Stimulated activated CD4-positive, alpha-beta T cell treated with anti-CD3 and anti-CD28 coated beads, Interleukin-4, amount 100 ng/mL, for 48 hours (primary cell): ENCODE data around the gene CABP1.

Experiments
- DNase-seq, 2 donors: peaks; one replicate each; pipeline ENCODE4 v3.0.0-alpha.2; 2020; ENCODE audit warnings: low read depth in 2 of 2

The CABP1 gene

GRCh38 chr12:120631097-120631496 is 9.3 kb upstream of the CABP1 start:
- no peak for DNase-seq

- peak in 1 of 2 donors; percentile 22 for DNase-seq
Observed at GRCh38 chr12:120640861-120641833, 721 bp downstream of the CABP1 start.

DNA sequence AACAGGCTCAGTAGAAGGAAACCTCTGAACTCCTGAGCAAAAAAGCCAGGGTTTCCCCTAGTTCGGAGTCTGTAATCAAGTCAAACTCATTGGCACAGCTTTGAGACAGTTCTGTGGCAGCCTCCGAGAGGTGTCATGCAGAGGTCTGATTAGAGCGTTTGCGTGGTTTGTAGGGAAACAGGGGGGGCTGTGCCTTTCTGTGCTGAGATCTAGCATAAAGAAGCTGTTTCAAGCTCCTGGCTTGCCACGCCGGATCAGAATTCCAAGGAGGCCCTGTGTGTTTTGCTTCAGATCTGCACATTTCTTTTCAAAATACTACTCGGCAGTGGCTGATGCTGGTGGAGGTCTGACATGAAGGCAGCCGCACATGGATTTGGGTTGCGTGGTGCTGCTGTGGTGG is 1.7 kb downstream of the CABP1 start:
- no peak for DNase-seq

DNA sequence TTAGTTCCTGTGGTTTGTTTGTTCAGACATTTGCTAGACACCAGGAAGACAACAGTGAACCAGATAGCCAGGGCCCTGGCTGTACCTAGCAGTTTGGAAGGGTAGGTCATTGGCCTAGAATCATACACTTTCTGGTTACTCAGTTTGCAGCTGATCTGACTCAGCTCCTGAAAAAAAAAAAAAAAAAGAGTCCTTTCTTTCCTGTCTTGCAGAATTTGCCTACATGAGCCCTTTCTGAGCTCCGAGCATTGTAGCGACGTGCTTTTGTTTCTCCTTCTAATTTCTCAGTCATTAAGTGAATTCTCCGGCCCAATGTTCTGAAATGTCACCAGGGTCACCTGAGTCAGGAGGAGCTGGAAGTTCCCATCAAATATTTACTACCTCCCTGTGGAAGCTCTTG is 2.4 kb downstream of the CABP1 start:
- DNase-seq, result no peak

GRCh38 chr12:120643574-120643973 is 3.1 kb downstream of the CABP1 start:
- DNase-seq, result no peak

GRCh38 chr12:120646044-120646443 is 5.6 kb downstream of the CABP1 start:
- no peak for DNase-seq

- DNase-seq, result no peak
Observed at GRCh38 chr12:120647375-120647755, 6.9 kb downstream of the CABP1 start.

DNA sequence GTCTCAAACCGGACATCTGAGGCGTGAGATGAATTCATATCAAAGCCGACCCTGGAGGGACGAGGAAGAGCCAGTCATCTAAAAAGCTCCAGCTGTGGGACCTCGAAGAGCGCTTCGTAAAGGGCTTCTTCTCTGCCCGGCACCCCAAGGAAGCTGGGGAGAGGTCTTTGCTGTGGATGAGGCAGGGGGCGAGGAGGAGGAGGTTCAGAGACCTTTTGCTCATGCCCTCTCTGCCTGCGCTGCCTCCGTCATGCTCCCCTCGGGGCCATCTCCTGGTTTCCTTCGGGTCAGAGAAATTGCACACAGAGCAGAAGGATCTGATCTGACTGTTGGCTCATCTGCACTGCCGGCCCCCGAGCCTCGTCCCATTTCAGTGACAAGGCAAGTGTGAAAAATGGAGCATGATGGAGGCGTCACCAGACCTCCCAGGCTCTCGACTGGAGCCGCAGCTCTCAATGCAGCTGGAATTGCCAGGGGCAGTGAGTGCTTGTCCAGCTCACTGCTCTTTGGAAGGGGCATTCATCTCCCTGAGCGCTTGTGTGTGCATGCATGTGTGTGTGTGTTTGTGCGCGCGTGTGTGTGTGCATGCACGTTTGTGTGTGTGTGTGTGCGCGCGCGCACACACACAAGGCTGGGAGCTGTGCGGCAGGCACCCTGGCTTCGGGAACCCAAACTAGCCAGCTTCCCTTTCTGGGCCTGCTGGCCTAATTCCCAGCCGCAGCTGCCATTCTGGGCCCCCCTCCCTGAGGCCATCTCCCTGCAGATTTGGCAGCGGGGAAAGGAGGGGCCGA is 9.2 kb downstream of the CABP1 start:
- DNase-seq, result no peak

DNA sequence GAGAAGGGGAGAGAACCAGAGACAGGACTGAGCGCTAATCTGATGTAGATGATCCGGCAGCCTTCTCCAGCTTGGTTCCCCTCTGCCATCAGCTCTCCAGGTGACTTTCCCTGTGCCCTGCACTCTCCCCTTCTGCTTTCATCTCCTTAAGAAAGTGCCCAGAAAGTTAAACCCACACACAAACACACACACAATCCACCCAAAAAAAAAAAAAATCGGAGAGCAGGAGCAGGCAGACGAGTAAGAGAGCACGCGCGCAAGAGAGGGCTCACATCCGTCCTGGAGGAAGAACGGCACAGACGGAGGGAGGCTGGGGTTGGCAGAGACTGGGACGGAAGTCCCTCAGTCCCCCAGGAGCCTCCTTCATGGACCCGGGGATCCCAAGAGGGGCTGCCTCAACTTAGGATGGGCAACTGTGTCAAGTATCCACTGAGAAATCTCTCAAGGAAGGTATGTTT is 9.8 kb downstream of the CABP1 start:
- DNase-seq, result no peak

DNA sequence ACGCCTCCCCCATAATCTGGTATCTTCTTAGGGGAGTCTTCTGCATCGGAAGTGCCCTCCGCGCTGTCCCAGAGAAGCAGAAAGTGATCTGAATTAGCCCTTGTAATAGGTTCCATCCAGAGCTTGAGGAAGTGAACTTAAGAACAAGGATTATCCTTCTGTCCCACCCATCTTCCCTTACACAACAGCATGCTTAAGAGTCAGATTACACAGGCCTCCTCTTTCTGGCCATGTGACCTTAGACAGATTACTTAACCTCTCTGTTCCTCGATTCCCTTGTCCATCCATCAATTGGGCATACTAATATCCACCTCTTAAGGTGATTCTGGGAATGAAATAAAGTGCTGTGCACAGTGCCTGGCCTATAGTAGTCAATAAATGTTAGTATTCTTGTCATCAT is 11.4 kb downstream of the CABP1 start:
- no peak for DNase-seq

DNA sequence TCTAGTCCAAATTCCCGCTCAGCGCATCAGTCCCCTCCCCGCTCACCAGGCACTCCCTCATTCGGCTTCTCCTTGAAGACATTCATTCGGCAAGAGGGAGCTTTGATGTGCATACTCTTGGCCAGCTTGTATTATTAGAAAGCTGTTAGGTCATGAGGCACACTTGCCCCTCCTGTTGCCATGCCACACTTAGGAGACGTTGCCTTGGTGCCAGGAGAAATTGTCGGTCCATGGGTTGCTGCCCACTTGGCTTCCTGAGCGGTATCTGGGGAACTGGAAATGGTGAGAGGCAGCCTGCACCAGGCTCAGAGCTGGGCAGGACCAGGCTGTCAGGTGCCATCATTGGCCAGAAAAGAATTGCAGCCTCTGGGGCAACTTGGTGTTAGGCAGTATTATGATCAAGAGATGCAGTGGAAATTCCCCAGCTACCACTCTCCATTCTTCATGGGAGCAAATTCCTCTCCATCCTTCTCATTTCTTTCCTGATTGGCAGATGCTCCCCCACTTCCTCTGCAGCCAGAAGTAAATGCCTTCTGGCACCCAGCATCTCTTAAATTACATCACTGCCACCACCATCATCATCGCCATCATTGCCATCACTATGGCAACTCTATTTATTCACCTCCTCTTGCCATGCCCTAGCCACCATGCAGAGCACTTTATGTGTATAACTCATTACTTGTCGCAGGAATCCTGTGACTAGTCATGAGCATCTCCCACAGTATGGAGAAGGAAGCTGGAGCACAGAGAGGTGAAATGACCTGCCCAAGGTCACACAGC is 12.4 kb downstream of the CABP1 start:
- DNase-seq, result no peak

GRCh38 chr12:120653611-120654010 is 13.2 kb downstream of the CABP1 start:
- DNase-seq, result no peak

DNA sequence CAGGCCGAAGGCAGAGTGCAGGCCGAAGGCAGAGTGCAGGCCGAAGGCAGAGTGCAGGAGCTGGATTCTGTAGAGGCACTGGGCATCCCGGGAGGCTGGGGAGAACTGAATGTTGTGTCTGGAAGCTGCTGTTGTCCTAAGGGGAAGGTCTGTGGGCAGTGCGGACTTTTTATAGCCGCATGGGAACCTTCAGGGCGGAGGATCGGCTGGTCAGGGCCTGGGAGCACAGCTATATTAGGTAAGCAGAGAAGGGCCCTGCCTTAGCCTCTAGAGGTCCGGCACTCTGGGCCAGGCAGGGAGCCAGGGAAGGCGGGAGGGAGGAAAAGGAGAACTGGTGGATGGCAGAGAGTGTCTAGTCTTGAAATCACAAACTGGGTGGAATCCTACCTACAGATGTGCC is 14.2 kb downstream of the CABP1 start:
- no peak for DNase-seq

GRCh38 chr12:120656008-120656407 is 15.6 kb downstream of the CABP1 start:
- DNase-seq, result no peak

DNA sequence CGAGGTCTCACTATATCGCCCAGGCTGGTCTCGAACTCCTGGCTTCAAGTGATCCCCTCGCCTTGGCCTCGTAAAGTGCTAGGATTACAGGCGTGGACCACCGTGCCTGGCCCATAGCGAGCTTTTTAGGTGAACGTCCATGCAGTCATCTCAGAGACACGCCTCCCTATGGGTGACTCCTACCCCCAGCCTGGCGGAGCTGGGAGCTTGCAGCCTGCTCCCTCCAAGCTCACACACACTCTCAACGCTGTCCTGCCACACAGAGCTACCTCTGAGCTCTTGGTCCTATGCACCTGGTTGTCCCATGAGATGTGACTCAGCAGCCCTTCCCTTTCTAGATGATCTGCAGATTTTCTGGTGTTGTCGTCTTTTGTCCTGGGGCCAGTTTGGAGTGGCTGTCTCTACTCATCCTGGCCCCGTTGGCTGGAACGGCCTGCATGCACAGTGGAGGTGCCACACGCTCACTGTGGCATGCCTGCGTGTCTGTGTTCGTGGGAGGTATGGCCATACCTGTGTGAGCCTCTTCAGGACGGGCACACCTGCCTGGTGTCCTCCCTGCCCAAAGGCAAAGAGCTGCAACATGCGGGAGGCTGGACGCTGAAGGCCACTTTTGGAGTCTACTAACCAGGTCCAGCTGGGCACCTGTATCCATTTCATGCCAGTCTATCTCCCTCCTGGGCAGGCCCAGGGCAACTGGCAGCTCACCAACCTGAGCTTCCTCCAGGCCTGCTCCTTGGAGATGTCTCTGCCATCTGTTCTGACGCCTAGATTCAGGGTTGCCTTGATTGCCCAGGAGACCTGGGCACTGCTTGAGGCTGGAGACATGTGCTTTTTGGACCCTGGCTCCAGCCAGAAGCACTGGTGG is 18.1 kb downstream of the CABP1 start:
- no peak for DNase-seq

DNA sequence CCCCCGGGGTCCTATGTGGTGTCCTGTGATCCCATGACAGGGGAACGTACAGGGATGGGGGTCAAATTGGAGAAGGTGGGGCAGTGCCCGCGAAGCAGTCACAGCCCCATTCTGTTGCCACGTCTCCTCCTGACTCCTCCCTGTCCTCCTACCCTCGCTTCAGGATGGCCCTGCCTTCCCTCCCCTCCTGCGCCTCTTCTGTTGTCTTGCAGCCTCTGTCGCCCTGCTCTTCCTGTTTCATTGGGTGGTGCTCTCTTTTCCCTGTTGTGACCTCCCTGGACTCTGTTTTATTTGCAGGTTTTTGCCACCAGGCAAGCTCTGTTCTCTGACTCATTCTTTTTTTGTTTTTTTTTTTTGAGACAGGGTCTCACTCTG is 18.7 kb downstream of the CABP1 start:
- DNase-seq, result no peak

DNA sequence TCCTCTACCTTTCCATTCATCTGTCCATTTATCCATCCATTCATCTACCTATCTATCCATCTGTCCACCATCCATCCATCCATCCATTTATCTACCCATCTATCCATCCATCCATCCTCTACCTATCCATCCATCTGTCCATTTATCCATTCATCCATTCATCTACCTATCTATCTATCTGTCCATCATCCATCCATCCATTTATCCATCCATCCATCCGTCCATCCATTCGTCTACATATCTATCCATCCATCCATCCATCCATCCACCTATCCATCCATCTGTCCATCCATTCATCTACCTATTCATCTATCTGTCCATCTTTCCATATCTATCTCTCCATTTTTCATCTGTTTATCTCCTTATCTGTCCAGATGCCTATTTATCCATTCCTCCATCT is 21.0 kb downstream of the CABP1 start:
- no peak for DNase-seq

GRCh38 chr12:120662879-120663278 is 22.5 kb downstream of the CABP1 start:
- no peak for DNase-seq

DNA sequence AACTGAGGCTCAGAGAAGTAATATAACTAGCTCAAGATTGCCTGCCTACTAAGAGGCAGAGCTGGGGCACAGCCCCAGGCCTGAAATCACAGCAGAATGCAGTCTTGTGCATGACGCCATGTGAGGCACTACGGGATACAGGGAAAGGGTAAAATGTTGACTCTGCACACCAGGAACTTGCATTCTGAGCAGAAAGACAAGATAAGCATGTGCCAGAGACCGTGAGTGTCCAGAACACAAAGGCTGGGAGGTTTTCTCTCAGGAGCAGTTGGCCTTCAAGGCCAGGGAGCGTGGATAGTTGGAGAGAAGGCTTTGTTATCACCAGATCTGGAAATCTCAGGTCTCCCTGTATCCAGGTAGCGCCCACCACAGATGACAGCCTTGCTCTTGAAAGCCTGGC is 23.3 kb downstream of the CABP1 start:
- DNase-seq, result no peak

DNA sequence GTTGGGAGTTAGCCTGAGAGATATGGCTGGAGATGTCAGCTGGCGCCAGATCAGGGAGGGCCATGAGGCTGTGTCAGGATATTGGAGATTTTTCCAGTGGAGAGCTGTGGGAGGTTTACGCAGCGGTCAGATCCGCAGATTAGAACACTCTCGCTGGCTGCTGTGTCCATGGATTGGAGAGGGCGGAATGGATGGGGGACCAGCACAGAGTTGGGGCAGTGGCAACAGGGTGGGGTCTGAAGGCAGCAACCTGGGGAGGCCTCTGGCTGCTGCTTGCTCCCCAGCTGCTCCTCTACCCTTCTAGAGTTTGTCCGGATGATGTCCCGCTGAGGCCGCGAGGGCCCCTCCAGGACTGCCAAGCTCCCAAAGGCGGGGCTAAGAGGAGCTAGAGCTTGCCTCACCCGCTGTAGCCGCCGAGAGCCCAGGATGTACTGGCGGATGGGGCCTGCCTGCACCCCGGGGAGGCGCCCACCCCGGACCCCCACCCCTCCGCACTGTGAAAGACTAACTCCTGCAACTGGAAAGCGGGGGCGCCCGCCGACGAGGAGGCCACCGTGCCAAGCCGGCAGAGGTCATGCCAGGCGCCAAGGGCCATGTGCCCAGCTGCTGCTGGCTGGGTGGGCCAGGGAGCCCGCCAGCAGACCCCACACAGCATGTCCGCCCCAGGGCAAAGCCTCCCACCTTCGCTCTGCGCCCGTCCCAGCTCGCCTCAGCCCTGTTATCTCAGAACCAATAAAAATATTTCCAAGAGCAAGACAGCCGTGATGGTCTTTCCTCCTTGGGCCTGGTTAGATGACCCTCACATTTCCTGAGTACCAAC is 26.4 kb downstream of the CABP1 start:
- DNase-seq, result no peak
